DOHH2 (cell line): ENCODE results near the gene SP140.

Experiments
- CTCF ChIP-seq: fragments of 200-600 bp; sonication (generic); IDR thresholded peaks from one replicate; pipeline ENCODE4 v1.5.1; 2014; ENCODE audit warnings: antibody characterized with exemption, mild to moderate bottlenecking, low read depth, low read length; ENCODE audit not compliant: poor library complexity, severe bottlenecking
- EZH2phosphoT487 ChIP-seq: fragments of 200-600 bp; sonication (generic); IDR thresholded peaks from 2 replicates; pipeline ENCODE4 v1.6.1; 2017; ENCODE audit warnings: borderline replicate concordance, mild to moderate bottlenecking, antibody characterized with exemption, low read length, moderate library complexity, mixed read lengths

GRCh38 chr2:230267059-230267458 lies 41.5 kb downstream of the SP140 start:
- no peak for TF ChIP-seq CTCF
- TF ChIP-seq EZH2phosphoT487 = no peak
